Right lobe of liver (tissue), 6 donors: Measurements from ENCODE around the gene MBNL3. TPM values are rescaled to one million over a fixed set of nuclear protein-coding genes. Genes with fewer than 3 reads are reported as not detected.

Experiments
- ATAC-seq, 4 donors: fragments of 200-7000 bp; cut with Tn5 transposase; one replicate each; pipeline ENCODE4 v1.9.1; 2020; ENCODE audit warnings: mild to moderate bottlenecking in 4 of 4, moderate library complexity in 4 of 4
- DNase-seq, 3 donors: peaks; one replicate each; pipeline ENCODE4 v3.0.0-alpha.2; 2020
- H3K27ac ChIP-seq, 3 donors: fragments of 200-600 bp; one replicate each; pipeline ENCODE4 v1.8.0; 2022
- H3K27me3 ChIP-seq, 2 donors: fragments of 200-600 bp; one replicate each; pipeline ENCODE4 v1.8.0; 2022
- H3K36me3 ChIP-seq, 4 donors: fragments of 200-600 bp; sonication (generic) in 1 of 4; one replicate each; pipeline versions ENCODE4 v1.5.1 to v1.8.0; 2017 to 2022; ENCODE audit warnings: control low read depth in 1 of 4
- H3K4me1 ChIP-seq, 4 donors: fragments of 200-600 bp; sonication (generic) in 1 of 4; one replicate each; pipeline versions ENCODE4 v1.5.1 to v1.8.0; 2017 to 2022; ENCODE audit warnings: control low read depth in 1 of 4
- H3K4me3 ChIP-seq, 3 donors: fragments of 200-600 bp; one replicate each; pipeline ENCODE4 v1.8.0; 2022
- H3K9me3 ChIP-seq, 4 donors: fragments of 200-600 bp; sonication (generic) in 1 of 4; one replicate each; pipeline versions ENCODE4 v1.5.1 to v1.8.0; 2017 to 2022; ENCODE audit warnings: control low read depth in 1 of 4
- POLR2A ChIP-seq: fragments of 450-650 bp; IDR thresholded peaks from one replicate; pipeline ENCODE4 v1.6.1; 2017; ENCODE audit warnings: antibody characterized with exemption, mild to moderate bottlenecking
- WGBS: methylation state at CpG from one replicate; pipeline ENCODE4 v1.1.6; 2018; ENCODE audit warnings: low coverage, low lambda C conversion rate; ENCODE audit not compliant: insufficient coverage; ENCODE audit errors: missing lambda C conversion rate; 5-methylcytosine and 5-hydroxymethylcytosine counted together
- intact Hi-C, 2 donors: fragments of 100-400 bp; cut with DNase I; formaldehyde crosslinking; loops; one replicate each; pipeline versions ENCODE4 v1.11.2 to v1.14.1; 2022
- total RNA-seq, 6 experiments: library from RNA; depleted of rRNA in 2 of 6; stranded (reverse); fragments of >200 nt in 2 of 6; fragmentation: NEBNext Ultra II Directional in 3 of 6; extraction: Animal tissue kit (Norgen Biotek cat#: 25700) in 3 of 6; gene quantifications; one replicate each; pipeline versions ENCODE4 v1.1.0 to v1.2.4, GENCODE V29; 2016 to 2023
- TF ChIP-seq, protein P1 (sequence below), 4 donors: fragments of 200-600 bp in 3 of 4; fragments of 450-650 bp in 1 of 4; IDR thresholded peaks; one replicate each; pipeline versions ENCODE4 v1.5.1 to v1.8.0; 2016 to 2022; ENCODE audit warnings: antibody characterized with exemption in 4 of 4, mild to moderate bottlenecking in 2 of 4
- donor health status: DM: no; HTN: yes; CAD: no.
- donor health status: DM: no; HTN: no; CAD: no.
- donor health status: DM: no; HTN: no; CAD: no.
- donor health status: DM: no; HTN: yes; CAD: no.
- donor health status: DM: no; HTN: yes; CAD: no.

Gene MBNL3
- total RNA-seq, 6 experiments from 2014 or later: 53.3 to 164 (median 84.6) TPM

- 77% methylated on average over 7 of the region's 7 CpGs for WGBS
- Histone ChIP-seq H3K9me3 (no peaks in the 10 kb centered on the region), H3K4me3 (no peak overlapping the region), H3K4me1 (no peaks in the 10 kb centered on the region), H3K27ac (no peak overlapping the region), H3K36me3 (peaks cover 0 to 3% (median 2%) of the 10 kb centered on the region in 4 donors), H3K27me3 (no peaks in the 10 kb centered on the region)
- no peak for ATAC-seq
- TF ChIP-seq POLR2A: no peak
- TF ChIP-seq, protein P1, sequence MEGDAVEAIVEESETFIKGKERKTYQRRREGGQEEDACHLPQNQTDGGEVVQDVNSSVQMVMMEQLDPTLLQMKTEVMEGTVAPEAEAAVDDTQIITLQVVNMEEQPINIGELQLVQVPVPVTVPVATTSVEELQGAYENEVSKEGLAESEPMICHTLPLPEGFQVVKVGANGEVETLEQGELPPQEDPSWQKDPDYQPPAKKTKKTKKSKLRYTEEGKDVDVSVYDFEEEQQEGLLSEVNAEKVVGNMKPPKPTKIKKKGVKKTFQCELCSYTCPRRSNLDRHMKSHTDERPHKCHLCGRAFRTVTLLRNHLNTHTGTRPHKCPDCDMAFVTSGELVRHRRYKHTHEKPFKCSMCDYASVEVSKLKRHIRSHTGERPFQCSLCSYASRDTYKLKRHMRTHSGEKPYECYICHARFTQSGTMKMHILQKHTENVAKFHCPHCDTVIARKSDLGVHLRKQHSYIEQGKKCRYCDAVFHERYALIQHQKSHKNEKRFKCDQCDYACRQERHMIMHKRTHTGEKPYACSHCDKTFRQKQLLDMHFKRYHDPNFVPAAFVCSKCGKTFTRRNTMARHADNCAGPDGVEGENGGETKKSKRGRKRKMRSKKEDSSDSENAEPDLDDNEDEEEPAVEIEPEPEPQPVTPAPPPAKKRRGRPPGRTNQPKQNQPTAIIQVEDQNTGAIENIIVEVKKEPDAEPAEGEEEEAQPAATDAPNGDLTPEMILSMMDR (IDR thresholded peaks at IDR 0.05): no peak
- DNase-seq: no peak
- intact Hi-C loops: no loop called here
Observed at GRCh38 chrX:132382068-132382467, 106.8 kb downstream of the MBNL3 start.

- Histone ChIP-seq H3K36me3 (no peaks in the 10 kb centered on the region), H3K4me1 (peaks cover 0 to 15% (median 0%) of the 10 kb centered on the region in 4 donors), H3K9me3 (no peaks in the 10 kb centered on the region), H3K27ac (no peak overlapping the region), H3K4me3 (no peak overlapping the region), H3K27me3 (no peaks in the 10 kb centered on the region)
- no peak for DNase-seq
- TF ChIP-seq, protein P1 (IDR thresholded peaks at IDR 0.05): no peak
- TF ChIP-seq POLR2A: no peak
- WGBS: 73% methylated on average over 2 of the region's 2 CpGs
- intact Hi-C loops: no loop called here
- ATAC-seq: no peak
Observed at GRCh38 chrX:132378281-132378680, 110.6 kb downstream of the MBNL3 start.

GRCh38 chrX:132375941-132376340 is 112.9 kb downstream of the MBNL3 start:
- Histone ChIP-seq H3K27me3 (no peaks in the 10 kb centered on the region), H3K4me3 (no peak overlapping the region), H3K27ac (no peak overlapping the region), H3K4me1 (peaks cover 0 to 19% (median 0%) of the 10 kb centered on the region in 4 donors), H3K9me3 (no peaks in the 10 kb centered on the region), H3K36me3 (no peaks in the 10 kb centered on the region)
- DNase-seq (no peak), ATAC-seq (peak in 1 of 4 donors; percentile 22)
- no peak for TF ChIP-seq POLR2A
- TF ChIP-seq, protein P1 (IDR thresholded peaks at IDR 0.05): peak in 2 of 4 donors; percentile 21 to 28
- intact Hi-C loops: no loop called here
- 20% methylated on average over 2 of the region's 2 CpGs for WGBS

- ATAC-seq: peak; percentile 76 to 79 (median 78)
- no peaks in the 10 kb centered on the region for H3K27me3 ChIP-seq
- DNase-seq: peak in 1 of 3 donors; percentile 39
- peak overlapping the region in 1 of 3 donors; percentile 3 for H3K27ac ChIP-seq
- WGBS: 7% methylated on average over 3 of the region's 3 CpGs
- H3K9me3 ChIP-seq: no peaks in the 10 kb centered on the region
- no peak overlapping the region for H3K4me3 ChIP-seq
- H3K4me1 ChIP-seq: peaks cover 0 to 34% (median 6%) of the 10 kb centered on the region in 4 donors
- TF ChIP-seq, protein P1 (IDR thresholded peaks at IDR 0.05): peak in 1 of 4 donors; percentile 26
- TF ChIP-seq POLR2A: no peak
- intact Hi-C loops: no loop called here
- H3K36me3 ChIP-seq: no peaks in the 10 kb centered on the region
Observed at GRCh38 chrX:132373610-132374009, 115.2 kb downstream of the MBNL3 start.
